ENCODE data around the gene PEG3. TPM values are rescaled to one million over a fixed set of nuclear protein-coding genes. Genes with fewer than 3 reads are reported as not detected.
"Not testable (repeated sequence)": the region's sequence is repeated elsewhere in the genome, so short reads cannot be mapped to it uniquely, and the experiment has no call there.

Gene PEG3
- polyA plus RNA-seq (ENCODE audit: insufficient read depth in 1 of 5, insufficient read length in 5 of 5, low replicate concordance in 1 of 5), result 10 to 100 TPM; 21.4 to 41.3 (median 24.9) TPM
- long read RNA-seq, donor 1, full-length matches to known transcripts, result 2 of 2 reads
- long read RNA-seq, donor 1, partial matches to known transcripts, result 0 of 2 reads
- long read RNA-seq, donor 1, other reads (novel, unspliced or antisense), result 0 of 2 reads
- long read RNA-seq, donor 2, full-length matches to known transcripts, result 1 of 1 reads
- long read RNA-seq, donor 2, partial matches to known transcripts, result 0 of 1 reads
- long read RNA-seq, donor 2, other reads (novel, unspliced or antisense), result 0 of 1 reads
- long read RNA-seq, donor 3, result 0 reads
- long read RNA-seq, donor 4, full-length matches to known transcripts, result 6 of 6 reads
- long read RNA-seq, donor 4, partial matches to known transcripts, result 0 of 6 reads
- long read RNA-seq, donor 4, other reads (novel, unspliced or antisense), result 0 of 6 reads
- long read RNA-seq, donor 5, full-length matches to known transcripts, result 7 of 7 reads
- long read RNA-seq, donor 5, partial matches to known transcripts, result 0 of 7 reads
- long read RNA-seq, donor 5, other reads (novel, unspliced or antisense), result 0 of 7 reads
- long read RNA-seq, donor 6, full-length matches to known transcripts, result 5 of 5 reads
- long read RNA-seq, donor 6, partial matches to known transcripts, result 0 of 5 reads
- long read RNA-seq, donor 6, other reads (novel, unspliced or antisense), result 0 of 5 reads
- long read RNA-seq, donor 7, full-length matches to known transcripts, result 1 of 1 reads
- long read RNA-seq, donor 7, partial matches to known transcripts, result 0 of 1 reads
- long read RNA-seq, donor 7, other reads (novel, unspliced or antisense), result 0 of 1 reads
- long read RNA-seq, donor 8, full-length matches to known transcripts, result 1 of 1 reads
- long read RNA-seq, donor 8, partial matches to known transcripts, result 0 of 1 reads
- long read RNA-seq, donor 8, other reads (novel, unspliced or antisense), result 0 of 1 reads

GRCh38 chr19:56840451-56841192 lies at the start of gene PEG3, which contains the start of gene ZIM2:
PEG3 (minus strand) TSS chr19:56840726; CDS start chr19:56824655, 16,071 bp downstream.
ZIM2 (minus strand) TSS chr19:56840726; CDS start chr19:56824277, 16,449 bp downstream.
- DNase-seq, result peak; percentile 63 to 66

DNA sequence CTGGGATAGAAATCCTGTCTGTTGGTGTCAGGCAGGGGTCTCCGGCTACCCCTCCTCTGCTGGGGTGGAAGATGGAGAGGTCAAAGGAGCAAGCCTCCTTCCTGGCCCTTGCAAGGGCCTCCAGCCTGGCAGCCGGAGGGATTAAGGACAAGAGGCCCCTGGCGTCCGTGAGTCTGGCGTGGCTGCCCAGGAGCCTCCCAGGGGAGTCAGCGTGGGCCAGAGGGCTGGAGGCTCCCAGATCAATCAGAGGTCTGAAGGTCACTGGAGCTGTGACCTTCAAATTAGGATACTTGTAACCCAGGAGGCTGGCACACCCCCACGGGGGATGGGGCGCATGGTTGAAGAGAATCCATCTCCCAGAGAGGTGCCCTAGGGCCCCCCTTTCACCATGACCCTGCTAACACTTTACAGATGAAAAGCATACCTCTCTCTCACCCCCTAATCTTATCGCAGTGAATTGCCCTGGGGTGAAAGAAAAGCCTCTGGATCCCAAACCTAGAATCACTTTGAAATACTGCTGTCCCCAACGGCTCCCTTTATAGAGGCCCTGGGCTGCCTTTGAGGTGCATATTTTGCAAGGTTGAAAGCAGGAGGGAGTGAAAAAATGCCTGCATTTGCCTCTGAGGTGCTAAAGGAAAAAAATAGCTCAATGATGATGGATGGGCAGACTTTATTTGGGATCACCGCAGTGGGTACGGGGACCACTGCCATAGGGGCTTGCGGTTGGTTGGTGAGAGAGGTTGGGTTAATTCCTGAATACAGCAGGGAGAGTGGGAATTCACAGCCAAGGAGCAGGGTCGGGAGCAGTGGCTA lies 44.9 kb upstream of the PEG3 start:
- DNase-seq, result no peak

DNA sequence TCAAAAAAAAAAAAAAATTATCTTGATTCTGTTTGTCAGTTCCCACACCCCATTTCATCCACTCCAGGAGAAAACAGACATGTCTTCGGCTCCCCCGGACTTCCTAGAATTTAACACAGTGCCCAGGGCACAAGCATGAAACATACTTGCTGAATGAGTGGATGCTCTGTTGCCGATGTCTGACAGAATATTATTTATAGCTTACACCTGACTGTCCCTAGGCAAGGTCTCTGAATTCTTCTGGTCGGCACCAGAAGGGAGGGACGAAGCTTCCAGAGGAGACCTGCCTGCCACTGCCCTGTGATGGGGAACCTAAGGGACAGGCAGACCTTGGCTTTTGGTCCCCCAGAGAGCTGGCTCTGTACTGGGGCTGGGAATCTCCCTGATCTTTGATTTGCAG lies 43.9 kb upstream of the PEG3 start:
- DNase-seq, result no peak

GRCh38 chr19:56880592-56881190 lies 40.2 kb upstream of the PEG3 start:
- DNase-seq, result no peak

- no peak for DNase-seq
Measured at GRCh38 chr19:56877069-56877715, 36.7 kb upstream of the PEG3 start.

GRCh38 chr19:56875717-56876116 lies 35.2 kb upstream of the PEG3 start:
- no peak for DNase-seq

DNA sequence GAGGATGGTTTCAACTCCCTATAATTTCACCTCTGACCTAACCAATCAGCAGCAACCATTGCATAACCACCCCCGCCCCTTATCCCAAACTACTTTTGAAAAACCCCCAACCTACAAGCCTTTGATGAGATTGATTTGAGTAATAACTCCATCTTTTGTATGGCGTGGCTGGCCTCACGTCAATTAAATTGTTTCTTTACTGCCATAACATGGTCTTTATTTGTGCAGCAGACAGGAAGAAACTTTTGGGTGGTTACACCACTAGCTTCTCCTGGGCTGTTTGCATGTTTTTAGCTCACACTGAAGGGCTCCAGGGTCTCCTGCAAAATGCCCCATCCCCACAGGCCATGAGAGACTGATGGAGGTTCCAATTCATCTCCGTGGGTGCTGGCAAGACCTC lies 34.0 kb upstream of the PEG3 start:
- DNase-seq, result no peak

DNA sequence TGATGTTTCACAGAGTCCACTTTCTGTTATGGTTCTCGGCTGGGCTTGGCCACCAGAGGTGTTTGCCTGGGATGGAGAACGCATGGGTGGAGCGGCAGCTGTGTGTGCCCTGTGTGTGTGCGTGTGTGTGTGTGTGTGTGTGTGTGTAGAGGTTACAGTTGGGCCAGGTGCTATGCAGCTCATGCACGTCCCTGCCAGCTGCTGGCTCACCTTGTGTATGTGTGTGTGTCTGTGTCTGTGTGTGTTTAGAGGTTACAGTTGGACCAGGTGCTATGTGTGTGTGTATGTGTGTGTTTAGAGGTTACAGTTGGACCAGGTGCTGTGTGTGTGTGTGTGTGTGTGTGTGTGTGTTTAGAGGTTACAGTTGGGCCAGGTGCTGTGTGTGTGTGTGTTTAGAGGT lies 33.0 kb upstream of the PEG3 start:
- DNase-seq, result no peak

DNA sequence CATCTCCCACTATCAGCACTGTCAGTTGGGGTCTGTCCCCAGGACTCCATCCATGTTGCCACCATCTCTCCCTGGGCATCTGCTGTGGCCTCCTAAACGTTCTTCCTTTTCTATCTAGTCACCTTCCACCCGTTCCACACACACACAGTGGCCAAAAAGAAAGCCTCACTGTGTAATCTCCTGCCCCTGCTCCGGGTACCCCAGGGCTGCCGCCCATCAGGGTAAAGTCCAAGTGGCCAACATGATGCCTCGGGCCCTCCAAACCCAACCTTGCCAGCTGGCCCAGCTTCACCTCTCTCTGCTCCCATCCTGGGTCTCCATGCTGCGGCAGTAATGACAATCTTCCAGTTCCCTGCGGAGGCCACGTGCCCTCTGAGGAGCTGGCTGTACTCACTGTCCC lies 29.4 kb upstream of the PEG3 start:
- DNase-seq, result no peak

GRCh38 chr19:56868446-56868845 lies 27.9 kb upstream of the PEG3 start:
- DNase-seq, result no peak

GRCh38 chr19:56866538-56866937 lies 26.0 kb upstream of the PEG3 start:
- peak; percentile 48 to 52 for DNase-seq

DNA sequence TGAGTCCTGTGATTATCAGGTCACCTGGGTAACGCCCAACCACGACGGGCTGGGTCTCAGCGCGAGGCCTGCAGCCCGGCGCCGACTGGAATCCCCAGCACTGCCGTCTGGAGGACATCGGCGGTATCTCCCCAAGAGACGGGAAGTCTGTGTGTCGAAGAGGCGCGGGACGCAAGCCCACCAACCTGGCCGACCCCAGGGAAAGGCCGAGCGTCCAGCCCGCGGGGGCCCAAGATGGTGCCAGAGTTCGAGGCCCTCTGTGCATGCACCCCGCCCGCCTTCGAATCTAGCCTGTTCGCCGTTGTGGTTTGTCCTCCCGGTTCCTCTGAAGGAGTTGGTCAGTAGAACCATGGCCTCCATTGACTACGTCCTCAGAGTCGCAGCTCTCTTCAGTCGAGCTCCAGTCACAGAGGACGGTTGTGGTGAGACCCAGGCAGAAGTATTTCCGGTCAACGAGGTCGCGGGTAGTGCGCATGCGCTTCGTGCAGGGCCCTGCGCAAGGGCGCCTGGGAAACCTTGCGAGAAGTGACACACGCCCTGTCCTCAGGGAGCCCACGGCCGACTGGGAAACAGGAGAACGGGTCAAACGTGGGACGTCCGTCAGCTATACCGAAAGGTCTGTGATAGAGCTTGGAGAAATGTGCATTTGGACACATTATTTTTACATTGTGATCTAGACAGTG lies 24.1 kb upstream of the PEG3 start:
- DNase-seq, result no peak

DNA sequence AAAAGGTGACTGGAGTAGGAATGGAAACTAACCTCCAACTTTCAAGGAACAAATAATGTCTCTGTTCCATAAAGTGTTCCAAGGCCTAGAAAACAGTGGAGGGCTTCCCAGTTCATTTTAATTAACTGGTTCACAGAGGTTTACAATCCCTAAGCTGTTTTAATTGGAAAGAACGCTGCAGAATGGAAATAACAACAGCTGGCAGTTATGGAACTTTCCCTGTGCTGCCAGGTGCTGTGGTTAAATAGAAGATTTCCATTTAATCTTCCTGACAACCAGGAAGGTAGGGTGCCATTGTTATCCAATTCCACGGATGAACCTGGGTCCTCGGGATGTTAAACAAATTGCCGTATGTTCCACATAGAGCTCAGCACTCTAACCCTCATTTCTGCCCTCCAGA lies 22.2 kb upstream of the PEG3 start:
- DNase-seq, result no peak

DNA sequence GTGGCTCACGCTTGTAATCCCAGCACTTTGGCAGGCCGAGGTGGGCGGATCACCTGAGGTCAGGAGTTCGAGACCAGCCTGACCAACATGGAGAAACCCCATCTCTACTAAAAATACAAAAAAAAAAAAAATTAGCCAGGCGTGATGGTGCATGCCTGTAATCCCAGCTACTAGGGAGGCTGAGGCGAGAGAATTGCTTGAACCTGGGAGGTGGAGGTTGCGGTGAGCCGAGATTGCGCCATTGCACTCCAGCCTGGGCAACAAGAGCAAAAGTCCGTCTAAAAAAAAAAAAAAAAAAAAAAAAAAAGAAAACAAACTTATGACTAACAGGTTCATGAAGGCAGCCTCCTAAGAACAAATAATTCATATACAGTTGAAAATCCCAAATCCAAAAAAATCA lies 19.9 kb upstream of the PEG3 start:
- DNase-seq, result not testable (repeated sequence)

- no peak for DNase-seq
Measured at GRCh38 chr19:56858026-56858425, 17.5 kb upstream of the PEG3 start.

GRCh38 chr19:56856822-56857221 lies 16.3 kb upstream of the PEG3 start:
- no peak for DNase-seq

DNA sequence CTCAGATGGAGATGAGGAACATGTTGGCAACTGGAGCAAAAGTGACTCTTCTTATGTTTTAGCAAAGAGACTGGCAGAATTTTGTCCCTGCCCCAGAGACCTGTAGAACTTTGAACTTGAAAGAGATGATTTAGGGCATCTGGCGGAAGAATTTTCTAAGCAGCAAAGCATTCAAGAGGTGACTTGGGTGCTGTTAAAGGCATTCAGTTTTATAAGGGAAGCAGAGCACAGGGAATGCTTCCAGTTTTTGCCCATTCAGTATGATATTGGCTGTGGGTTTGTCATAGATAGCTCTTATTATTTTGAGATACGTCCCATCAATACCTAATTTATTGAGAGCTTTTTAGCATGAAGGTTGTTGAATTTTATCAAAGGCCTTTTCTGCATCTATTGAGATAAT lies 11.8 kb upstream of the PEG3 start:
- not testable (repeated sequence) for DNase-seq

DNA sequence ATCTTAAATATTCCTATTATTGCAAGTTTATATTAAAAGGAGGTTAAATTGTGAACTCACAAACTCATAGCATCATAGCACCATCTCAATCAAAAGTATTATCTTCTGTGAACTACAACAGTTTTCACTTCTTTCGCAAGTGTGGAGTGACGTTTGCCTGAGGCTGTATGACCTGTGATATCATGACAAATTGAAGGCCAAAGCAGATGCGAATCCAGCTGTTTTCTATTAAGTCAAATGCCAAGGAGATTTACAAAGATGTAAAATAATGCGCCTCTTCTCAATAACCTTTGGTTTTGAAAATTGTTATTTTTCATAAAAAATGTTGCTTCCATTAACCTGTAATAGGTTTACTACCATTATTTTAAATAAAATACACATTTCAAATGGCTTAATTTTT lies 7.6 kb upstream of the PEG3 start:
- DNase-seq, result no peak

GRCh38 chr19:56842412-56842811 lies 1.9 kb upstream of the PEG3 start:
- no peak for DNase-seq
